Brain microvascular endothelial cell (primary cell): ENCODE results near the gene PISD.
A peak's percentile ranks its signal among the peaks of the same experiment; 100 is the strongest.

Source experiments
- DNase-seq: peaks from one replicate; pipeline ENCODE4 v3.0.0-alpha.2; 2020
- H3K27ac ChIP-seq: fragments of 250-450 bp; sonication (Bioruptor Pico); 2 replicates; pipeline ENCODE4 v1.5.1; 2020; ENCODE audit warnings: mild to moderate bottlenecking, moderate library complexity
- H3K27me3 ChIP-seq: fragments of 250-450 bp; sonication (Bioruptor Pico); replicated peaks from 2 replicates; pipeline ENCODE4 v1.5.1; 2020; ENCODE audit warnings: mild to moderate bottlenecking
- H3K36me3 ChIP-seq: fragments of 250-450 bp; sonication (Bioruptor Pico); replicated peaks from 2 replicates; pipeline ENCODE4 v1.5.1; 2020; ENCODE audit warnings: mild to moderate bottlenecking
- H3K4me3 ChIP-seq: 2 replicates; pipeline ENCODE4 v1.5.1; 2011; ENCODE audit warnings: low read depth, mild to moderate bottlenecking, control low read depth, low read length, moderate library complexity
- in situ Hi-C: cut with HindIII; loops from 2 replicates; pipeline ENCODE4 v1.10.0; 2017; ENCODE audit warnings: low sequenced_read_pairs, low pct_ligation_motif_present
- TF ChIP-seq, protein P1 (sequence below): IDR thresholded peaks from 2 replicates; pipeline ENCODE4 v1.5.1; 2011; ENCODE audit warnings: low read depth, mild to moderate bottlenecking, moderate library complexity, low read length, control low read depth, inconsistent platforms; ENCODE audit errors: missing control alignments

The PISD gene

DNA sequence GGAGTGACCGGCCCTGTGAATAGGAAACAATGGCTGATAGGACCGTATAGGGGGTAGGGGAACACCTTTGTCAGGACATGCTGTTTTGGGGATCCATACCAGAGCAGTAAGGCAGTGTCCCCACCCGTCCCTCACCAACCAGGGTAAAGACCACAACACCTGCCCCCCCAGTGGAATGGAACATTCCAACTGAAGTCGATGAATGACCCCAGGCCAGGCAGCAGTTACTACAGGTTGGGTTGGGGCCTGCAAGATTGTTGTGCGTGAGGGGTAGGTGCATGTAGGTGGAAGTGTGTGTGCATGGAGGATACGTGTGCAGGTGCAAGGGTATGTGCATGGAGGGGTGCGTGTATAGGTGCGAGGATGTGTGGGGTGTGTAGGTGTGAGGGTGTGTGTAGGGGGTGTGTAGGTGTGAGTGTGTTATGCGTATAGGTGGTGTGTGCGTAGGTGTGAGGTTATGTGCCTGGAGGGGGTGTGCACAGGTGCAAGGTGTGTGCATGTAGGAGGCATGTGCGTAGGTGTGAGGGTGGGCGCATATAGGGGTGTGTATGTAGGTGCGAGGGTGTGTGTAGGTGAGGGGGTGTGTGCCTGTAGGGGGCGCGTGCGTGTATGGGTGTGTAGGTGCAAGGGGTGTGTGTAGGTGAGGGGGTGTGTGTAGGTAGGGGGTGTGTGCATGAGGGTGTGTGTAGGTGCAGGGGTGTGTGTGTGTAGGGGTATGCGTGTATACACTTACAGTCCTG is 32.9 kb downstream of the PISD start:
- Histone ChIP-seq H3K4me3 (peak overlapping the region; percentile 85), H3K27ac (no peak overlapping the region), H3K36me3 (peaks cover 12% of the 10 kb centered on the region), H3K27me3 (no peaks in the 10 kb centered on the region)
- no peak for DNase-seq
- TF ChIP-seq, protein P1, sequence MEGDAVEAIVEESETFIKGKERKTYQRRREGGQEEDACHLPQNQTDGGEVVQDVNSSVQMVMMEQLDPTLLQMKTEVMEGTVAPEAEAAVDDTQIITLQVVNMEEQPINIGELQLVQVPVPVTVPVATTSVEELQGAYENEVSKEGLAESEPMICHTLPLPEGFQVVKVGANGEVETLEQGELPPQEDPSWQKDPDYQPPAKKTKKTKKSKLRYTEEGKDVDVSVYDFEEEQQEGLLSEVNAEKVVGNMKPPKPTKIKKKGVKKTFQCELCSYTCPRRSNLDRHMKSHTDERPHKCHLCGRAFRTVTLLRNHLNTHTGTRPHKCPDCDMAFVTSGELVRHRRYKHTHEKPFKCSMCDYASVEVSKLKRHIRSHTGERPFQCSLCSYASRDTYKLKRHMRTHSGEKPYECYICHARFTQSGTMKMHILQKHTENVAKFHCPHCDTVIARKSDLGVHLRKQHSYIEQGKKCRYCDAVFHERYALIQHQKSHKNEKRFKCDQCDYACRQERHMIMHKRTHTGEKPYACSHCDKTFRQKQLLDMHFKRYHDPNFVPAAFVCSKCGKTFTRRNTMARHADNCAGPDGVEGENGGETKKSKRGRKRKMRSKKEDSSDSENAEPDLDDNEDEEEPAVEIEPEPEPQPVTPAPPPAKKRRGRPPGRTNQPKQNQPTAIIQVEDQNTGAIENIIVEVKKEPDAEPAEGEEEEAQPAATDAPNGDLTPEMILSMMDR: no peak
- in situ Hi-C loops: no loop called here

DNA sequence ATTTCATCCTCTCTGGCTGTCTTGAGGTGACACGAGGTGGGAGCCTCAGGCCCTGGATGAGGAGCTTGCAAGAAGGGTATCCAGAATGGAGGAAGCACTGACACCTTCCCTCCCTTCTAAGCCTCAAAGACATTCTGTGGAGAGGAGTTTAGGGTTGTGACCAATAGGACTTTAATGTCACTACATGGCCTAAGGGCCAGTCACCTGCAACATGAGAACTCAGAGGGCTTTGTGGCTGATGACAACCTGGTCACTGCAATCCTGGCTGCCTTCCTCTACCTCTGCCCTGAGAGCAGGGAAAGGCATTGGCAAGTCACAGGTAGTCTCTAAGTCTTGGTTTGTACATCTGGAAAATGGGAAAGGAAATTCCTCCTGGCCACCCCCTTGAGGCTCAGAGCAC is 33.7 kb downstream of the PISD start:
- TF ChIP-seq, protein P1: no peak

GRCh38 chr22:31627223-31627731 is 34.7 kb downstream of the PISD start:
- TF ChIP-seq, protein P1: no peak
- in situ Hi-C loops: no loop called here
- Histone ChIP-seq H3K36me3 (peaks cover 23% of the 10 kb centered on the region), H3K4me3 (no peak overlapping the region), H3K27me3 (no peaks in the 10 kb centered on the region), H3K27ac (no peak overlapping the region)
- DNase-seq: no peak

More for the DNA sequence above, 33.7 kb downstream of the PISD start:
- no peak overlapping the region for H3K4me3 ChIP-seq
- in situ Hi-C loops: no loop called here
- no peak for DNase-seq
- H3K36me3 ChIP-seq: peaks cover 20% of the 10 kb centered on the region
- H3K27me3 ChIP-seq: no peaks in the 10 kb centered on the region
- no peak overlapping the region for H3K27ac ChIP-seq

DNA sequence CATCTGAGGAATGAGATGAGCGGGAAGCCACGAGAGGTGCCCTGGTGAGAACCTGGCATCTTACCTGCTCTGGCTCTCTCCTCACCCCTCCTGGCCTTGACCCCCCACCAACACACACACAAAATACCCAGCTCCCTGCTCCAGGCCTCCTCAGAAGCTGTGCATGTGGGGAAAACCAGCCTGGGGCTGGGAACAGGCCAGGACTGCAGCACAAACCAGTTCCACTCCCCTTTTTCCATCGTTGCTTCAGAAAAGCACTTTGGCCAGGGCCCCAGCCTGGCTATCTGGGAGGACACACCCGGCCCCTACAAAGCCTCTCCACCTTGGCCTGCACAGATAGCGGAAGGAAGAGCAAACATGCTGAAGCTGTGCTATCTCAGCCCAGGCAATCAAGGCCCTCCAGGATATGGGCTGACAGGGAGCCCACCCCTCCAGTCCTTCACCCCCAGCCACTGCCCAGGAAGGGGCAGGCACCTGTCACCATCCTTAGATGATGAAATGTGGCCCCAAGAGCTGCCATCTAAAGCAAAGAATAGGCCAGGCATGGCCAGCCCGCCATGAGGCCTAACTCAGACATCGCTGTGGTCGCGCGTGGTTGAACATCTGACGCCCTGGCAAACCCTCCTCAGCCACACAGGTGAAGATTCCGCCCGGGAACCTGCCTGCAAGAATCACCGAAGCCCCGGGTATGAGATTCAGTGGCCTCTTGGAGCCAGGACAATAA is 35.4 kb downstream of the PISD start:
- in situ Hi-C loops: no loop called here
- Histone ChIP-seq H3K27me3 (no peaks in the 10 kb centered on the region), H3K27ac (no peak overlapping the region), H3K4me3 (no peak overlapping the region), H3K36me3 (peaks cover 26% of the 10 kb centered on the region)
- TF ChIP-seq, protein P1: no peak
- DNase-seq: no peak

- TF ChIP-seq, protein P1: peak; percentile 14
- Histone ChIP-seq H3K4me3 (peak overlapping the region; percentile 27), H3K27ac (no peak overlapping the region), H3K36me3 (peaks cover 26% of the 10 kb centered on the region), H3K27me3 (no peaks in the 10 kb centered on the region)
- in situ Hi-C loops: no loop called here
- peak; percentile 43 for DNase-seq
Measured at GRCh38 chr22:31625661-31626426, 36.2 kb downstream of the PISD start.
